ENCODE results near the gene SYT9.
"Not testable (repeated sequence)": the region's sequence is repeated elsewhere in the genome, so short reads cannot be mapped to it uniquely, and the experiment has no call there.

Gene SYT9

DNA sequence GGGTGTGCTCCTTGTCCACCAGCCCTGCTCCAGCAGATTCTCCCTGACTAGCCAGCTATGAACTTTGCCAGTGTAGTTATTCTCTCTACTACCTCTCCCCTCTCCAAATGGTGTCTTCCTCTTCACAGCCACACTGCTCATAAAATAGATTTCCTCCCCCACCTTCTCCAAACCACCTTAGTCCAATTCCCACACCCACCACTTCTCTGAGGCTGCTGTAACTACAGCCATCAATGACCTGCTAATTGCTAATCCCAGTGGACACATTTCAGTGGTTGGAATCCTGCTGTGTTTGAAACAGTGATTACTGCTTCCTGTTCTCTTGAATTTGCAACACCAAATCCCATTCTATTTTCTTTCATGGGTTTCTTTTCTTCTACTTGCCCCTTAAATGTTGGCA is 23.4 kb downstream of the SYT9 start:
- DNase-seq (ENCODE audit: low read depth): no peak

DNA sequence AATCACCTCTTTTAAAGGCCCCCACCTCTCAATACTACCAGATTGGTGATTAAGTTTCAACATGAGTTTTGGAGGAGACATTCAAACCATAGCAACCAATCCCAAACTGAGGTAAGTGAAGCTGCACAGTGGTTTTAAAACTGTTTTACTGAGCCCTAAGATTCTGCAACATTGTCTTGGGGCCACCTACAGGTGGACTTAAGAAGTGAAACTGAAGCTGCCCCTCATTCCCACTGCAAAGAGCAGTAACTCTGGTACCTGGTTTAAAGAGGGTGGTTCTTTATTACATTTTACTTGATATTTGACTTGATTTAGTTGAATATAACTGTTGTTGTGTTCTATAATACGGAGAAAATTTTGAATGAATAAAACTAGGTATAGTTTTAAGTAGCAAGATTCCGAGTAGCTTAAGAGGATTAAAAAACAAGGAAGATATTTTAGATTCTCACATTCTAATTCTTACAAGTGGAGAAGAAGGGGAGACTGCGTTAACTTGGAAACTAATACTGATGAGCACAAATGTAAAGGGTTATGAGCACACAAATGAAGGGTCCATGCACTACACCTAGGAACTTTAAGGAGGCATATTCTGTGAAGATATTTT is 26.7 kb downstream of the SYT9 start:
- DNase-seq (ENCODE audit: low read depth): no peak

DNA sequence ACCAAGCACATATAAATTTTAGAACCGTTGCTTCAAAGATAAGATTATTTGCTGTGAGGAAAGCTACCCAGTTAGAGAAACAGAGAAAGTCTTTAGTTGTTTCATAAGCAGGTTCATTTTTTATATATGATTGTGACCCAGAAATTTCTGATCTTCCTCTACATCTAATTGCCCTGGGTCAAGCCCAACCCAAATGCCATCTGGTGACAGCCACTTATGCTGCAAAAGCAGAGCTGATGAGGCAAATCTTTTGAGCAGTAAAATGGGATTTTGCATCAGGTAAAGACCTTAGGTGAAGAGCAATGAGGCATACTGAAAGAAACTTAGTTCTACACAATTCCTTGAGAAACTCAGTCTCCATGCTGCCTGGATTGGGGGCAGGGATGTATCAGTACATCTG is 28.0 kb downstream of the SYT9 start:
- no peak for DNase-seq (ENCODE audit: low read depth)

DNA sequence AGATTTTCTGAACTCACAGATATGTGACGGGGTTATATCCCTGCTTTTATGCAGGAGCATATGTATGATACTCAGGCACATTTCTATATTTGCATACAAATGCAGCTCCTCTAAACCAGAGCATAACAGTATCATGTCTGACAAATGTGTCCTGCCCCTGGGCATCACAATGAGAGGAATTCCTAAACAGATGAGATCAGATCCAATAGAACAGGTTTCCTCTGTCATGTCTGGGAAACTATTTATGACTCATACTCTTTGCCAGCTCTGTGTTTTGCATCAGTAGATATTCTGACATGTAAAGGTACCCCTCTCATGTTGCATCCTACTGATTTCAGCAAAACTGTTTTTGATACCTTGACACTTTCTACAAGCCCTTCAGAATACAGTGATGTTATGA is 29.4 kb downstream of the SYT9 start:
- DNase-seq (ENCODE audit: low read depth): no peak

DNA sequence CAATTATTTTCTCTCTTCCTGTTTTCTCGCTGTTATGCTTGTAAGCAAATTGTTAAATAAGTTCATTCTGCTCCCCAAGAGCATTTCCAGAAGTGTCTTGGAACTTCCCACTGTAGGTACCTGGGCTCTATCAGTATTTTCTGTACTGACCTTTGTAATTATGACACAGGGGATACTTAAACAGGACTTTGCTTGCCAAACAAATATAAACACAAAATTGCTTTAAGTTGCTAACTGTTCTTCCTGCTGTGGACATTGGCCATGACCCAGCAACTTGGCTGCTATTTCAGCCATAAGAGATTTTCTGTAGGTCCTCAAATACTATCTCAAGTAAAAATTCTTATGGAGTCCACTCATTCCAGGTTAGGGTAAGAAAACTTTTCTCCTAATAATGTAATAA is 30.1 kb downstream of the SYT9 start:
- DNase-seq (ENCODE audit: low read depth): no peak

DNA sequence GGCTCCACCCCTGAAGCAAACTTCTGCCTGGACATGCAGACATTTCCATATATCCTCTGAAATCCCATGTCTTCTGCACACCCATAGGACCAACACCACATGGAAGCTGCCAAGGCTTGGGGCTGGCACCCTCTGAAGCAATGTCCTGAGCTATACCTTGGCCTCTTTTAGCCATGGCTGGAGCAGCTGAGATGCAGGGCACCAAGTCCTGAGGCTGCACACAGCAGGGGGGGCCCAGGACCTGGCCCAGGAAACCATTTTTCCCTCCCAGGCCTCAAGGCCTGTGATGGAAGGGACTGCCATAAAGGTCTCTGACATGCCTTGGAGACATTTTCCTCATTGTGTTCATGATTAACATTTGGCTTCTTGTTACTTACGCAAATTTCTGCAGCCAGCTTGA is 34.5 kb downstream of the SYT9 start:
- DNase-seq (ENCODE audit: low read depth): no peak

DNA sequence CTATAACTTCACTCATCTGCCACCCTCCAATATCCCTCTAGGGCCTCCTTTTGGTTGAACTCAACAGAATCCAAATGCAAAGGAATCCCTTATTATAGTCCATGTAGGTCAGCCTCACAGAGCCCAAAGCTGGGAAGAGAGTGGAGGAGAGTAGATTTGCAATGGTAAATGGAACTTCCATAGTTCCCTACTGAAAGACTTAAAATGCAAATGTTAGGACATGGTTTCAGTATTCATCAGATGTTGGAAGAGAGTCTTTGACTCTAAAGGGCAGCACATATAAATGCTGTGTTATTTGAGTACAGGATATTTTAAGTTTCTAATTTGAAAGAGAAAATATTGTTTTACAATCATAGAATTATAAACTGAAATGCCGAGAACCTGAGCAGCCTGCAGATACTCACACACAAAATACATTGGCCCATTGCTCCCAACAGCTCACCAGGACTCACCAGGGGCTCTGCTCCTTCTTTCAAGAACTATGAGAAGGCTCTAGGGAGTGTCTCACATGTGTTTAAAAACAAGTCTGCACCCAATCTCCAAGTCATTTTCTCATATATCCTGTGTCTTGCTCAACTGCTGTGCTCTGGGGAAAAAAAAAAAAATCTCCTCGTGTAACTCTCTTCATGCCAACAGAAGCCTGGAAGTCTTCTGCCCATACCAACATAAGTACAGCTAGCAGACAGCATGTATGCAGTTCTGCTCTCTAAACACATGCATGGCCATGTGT is 39.6 kb downstream of the SYT9 start:
- no peak for DNase-seq (ENCODE audit: low read depth)

DNA sequence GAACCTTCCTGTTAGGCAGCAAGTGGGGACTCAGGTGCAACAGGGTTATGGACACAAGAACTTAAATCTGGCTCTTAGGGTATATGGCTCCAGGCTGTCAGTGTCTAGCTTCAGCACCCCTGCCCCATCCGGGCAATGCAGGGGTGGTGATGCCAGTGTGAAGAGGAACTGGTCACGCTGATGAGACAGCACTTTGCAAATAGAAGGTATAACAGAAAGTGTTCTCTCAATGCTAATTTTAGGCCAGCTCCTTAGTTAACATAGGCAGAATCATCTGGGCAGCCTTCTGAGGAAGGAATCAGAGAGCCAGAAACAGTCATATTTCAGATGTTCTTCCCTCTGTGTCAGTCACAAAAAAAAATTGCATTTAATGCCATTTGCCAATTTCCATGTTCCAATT is 41.2 kb downstream of the SYT9 start:
- DNase-seq (ENCODE audit: low read depth): no peak

DNA sequence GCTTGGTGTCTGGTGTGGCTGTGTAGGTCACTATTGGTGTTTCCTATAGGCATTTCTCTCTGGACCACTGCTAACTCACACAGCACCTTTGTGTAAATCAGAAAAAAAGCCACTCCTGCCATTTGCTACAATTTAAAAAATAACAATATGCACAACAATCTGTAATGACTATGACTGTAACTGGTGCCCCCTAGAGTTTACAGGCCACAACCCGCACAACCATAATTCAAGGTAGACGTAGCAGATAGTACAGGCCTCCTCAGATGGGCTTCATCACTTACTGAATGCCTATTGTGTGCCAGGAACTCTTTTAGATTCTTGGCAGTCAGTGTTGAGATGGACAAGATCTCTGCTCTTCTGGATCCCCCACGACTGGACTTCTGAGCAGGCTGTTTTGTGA is 47.7 kb downstream of the SYT9 start:
- DNase-seq (ENCODE audit: low read depth): no peak

DNA sequence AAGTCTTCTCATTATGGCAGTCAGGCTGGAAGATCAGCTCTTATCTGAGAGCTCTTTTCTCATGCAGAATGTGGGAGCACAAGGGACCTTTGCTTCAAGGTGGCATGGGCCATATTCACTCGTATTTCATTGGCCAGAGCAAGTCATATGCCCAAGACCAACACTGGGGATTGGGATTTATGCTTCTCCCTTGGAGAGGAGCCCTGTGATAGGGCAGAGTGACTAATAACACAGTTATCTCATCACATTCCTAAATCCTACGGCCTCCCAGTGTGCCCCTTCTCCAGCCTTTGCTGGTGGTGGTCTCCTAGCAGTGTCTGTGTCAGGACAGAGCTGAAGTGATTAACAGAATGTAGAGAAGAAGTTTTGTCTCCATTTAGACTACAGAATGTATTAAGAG is 48.6 kb downstream of the SYT9 start:
- no peak for DNase-seq (ENCODE audit: low read depth)

DNA sequence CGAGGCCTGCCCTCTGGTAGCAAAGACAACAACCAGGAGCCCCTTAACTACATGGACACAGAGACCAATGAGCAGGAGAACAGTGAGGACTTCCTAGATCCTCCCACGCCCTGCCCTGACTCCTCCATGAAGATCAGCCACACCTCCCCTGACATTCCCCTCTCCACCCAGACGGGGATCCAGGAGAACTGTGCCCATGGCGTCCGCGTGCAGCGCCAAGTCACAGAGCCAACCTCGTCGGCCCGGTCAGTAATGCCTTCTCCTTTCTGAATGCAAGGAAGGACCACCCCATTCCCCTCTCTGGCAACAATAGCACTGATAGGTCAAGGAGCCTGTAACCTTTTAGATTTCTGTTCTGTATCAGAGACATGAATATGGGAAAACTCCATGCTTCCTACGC is 51.4 kb downstream of the SYT9 start:
- DNase-seq (ENCODE audit: low read depth): no peak

DNA sequence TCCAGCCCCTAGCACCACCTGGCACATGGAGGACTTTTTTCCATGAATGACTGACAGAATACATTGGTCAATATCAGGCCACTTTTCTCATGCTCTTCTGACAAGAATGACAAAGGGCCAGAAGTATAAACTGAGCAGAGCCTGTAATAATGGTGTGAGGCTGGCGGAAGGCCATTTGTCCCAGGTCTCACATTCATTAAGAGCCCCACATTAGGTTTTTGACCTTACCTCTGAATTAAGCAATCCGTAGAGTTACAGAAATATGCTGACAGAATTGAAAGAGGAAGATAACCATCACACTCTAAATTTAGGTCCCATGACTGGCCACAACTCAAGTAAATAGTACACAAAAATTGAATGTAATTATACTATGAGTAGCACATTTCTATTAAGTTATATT is 55.2 kb downstream of the SYT9 start:
- no peak for DNase-seq (ENCODE audit: low read depth)

DNA sequence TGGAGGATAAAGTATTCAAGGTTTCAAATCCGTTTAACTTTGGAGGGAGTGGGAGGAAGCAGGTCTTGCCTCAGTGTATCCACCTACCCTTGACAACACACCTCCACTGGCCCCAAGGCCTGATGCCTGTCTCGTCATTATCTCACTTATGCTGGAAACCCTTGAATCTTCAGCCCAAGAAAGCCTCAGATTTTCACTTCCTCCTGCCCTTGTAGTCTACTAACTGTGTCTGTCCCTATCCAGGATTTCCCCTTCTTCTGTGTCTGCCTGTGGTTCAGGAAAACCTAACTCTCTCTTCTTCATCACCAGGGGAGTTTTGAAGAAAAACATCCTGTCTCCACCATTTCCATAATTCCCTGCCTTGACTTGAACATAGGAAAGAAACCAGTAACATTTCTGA is 56.1 kb downstream of the SYT9 start:
- no peak for DNase-seq (ENCODE audit: low read depth)

DNA sequence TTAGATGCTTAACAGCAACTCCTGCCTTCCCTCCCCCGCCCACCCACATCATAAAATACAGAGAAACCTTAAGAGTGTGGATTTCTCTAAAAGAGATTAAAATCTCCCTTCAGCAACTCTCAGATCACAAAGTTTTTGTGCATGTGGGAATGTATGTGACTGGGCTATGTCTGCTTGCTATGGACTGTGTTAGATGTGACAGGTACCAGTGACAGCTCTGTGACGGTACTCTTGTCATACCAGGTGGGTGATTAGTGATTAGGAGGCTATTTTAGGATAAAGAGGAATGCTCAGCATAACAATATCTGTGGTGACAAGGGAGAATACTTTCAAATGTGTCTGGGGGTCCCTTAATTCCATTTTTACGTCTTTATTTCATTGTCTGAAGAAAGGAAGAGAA is 60.2 kb downstream of the SYT9 start:
- no peak for DNase-seq (ENCODE audit: low read depth)

DNA sequence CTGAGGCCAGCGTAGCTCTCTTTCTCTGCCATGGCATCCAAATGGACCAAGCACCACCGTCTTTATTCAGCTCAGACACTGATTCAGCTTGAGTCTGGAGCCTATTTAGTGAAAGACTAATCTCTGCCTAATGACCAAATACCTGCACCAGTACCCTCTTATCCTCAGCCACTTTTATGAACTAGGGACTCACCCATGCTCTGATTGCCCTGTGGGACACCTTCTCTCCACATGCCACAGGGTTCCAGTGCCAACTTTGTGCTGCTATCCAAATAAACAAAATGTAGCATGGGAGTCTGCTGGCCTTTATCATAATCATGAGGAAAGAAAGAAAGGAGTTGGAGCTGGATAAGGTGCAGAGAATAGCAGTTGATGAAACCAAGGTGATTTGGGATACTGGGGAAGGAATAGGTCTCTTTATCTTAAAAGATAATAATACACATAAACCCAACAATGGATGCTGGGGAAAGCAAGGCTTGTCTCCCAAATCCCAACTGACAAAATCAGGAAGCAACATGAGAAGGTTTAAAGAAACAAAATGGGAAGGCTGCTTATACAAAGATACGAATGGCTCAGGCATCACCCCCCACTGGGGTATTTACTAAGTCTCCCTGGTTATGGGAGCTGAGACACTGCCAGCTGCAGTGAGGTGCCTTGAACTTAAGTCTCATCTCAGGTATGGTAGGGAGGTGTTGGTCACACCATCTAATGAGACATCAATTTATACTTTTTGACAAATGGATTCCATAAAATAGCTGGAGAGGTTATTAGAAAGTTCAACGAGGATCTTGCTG is 63.3 kb downstream of the SYT9 start:
- no peak for DNase-seq (ENCODE audit: low read depth)

DNA sequence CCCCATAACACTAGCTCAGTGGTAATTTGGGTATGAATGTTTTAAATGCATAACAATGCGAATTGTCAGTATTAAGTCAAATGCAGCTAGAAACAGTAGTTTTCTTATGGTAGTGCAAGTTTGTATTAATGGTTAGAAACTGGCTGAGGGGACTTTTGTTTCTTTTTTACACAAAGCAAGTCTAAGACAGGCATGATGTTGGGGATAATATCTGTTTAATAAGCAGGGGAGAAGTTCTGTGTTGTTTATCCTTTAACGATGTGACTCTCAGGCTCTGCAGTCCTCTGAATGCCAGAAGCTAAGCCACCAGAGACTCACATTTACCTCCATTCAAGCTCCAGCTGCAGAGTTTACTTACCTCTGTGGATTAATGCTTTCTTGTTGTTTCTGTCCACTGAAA is 67.8 kb downstream of the SYT9 start:
- no peak for DNase-seq (ENCODE audit: low read depth)

DNA sequence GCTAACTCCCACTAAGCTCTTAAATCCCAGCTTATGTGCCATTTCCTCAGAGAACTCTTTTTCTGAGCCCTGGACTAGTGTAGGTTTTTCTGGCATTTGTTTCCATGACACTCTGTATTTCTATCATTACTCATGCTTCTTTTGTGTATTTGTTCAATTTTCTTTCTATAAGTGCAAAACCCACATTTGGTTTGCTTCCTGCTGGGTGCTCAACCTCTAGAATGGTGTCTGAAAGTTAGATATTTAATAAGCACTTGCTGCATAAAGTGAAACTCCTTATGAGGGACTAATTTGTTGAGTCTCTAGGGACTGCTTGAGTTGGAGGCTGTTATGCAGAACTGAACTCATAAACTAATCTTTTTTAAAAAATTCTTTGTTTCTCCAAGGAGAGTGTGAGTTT is 68.6 kb downstream of the SYT9 start:
- DNase-seq (ENCODE audit: low read depth): no peak

DNA sequence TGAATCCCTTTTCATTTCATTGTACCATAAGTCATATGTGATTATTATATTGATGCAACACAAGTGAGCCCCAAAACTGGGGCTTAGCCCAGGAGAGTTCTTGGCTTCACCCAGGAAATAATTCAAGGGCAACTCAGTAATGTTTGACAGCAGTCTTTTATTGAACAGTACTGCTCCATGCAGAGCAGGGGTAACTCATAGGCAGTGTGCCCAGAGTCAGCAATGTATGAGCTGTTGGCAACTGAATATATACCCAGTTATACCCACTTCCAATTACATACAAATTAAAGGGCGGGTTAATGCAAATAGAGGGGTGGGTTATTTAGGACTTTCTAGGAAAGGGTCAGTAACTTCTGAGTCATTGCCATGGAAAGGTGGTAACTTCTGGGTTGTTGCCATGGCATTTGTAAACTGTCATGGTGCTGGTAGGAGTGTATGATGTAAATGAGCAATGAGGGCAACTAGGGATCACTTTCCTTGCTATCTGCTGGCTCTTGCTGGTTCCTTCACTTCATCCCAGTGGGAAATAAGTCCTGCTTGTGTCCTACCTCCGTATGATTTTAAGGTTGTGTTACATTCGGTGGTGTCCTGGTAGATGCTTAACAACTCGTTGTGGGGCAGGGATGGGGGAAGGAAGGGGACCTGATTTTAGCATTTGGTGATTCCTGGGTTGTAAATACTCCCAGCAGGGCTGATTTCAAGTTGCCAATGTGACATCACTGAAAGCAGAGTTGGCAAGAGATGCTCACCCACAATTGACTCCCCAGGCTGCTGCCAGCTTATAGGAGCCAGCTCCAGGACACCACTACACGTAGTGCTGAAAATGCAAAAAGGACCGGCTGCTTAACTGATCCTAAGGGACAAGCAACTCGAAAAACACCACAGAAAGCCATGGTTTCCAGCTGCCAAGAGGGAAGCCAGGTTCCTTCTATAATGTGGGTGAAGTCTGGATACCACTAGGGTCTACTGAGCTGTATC is 70.1 kb downstream of the SYT9 start:
- no peak for DNase-seq (ENCODE audit: low read depth)

DNA sequence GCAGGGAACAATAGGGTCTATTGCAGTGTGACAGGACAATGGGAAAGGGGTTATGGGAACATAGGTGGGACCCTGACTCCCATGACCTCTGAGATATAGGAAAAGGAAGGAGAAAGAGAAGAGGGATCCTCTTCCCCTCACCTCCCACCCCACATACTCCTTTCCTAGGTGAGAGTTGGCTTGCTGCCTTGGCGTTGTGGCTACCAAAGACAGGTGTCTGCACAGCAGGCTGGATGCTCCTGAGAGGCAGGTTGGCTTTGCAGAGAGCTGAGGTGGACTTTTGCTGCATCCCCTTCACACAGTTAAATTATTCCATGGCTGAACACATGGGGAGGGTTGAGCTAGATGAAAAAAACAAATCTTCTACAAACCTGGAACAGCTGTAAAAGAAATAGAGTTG is 80.7 kb downstream of the SYT9 start:
- DNase-seq (ENCODE audit: low read depth): no peak

DNA sequence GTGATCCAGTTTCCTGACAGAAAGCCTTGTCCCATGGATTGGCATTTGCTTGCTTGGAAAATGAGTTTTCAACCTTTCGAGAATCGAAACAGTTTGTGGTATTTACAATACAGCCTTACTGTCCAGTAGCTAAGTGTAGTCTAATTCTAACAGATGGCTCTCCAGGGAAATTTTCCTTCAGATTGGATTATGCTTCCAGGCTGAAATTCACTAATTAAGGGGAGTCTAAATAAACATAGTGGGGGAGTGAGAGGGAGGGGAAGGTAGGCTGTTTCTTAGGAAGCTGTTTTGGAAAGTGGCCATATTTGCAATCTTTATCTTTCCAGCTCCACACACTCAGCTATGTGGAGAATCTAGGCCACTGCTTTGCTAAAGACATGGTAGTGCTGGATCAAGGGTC is 81.3 kb downstream of the SYT9 start:
- DNase-seq (ENCODE audit: low read depth): no peak

DNA sequence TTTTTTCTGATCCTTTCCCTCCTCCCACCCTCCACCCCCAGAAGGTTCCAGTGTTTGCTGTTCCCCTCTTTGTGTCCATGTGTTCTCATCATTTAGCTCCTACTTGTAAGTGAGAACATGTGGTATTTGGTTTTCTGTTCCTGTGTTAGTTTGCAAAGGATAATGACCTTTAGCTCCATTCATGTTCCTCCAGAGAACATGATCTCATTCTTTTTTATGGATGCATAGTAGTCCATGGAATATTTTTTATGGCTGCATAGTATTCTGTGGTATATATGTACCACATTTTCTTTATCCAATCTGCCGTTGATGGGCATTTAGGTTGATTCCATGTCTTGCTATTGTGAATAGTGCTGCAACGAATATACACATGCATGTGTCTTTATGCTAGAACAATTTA is 83.7 kb downstream of the SYT9 start:
- not testable (repeated sequence) for DNase-seq (ENCODE audit: low read depth)

DNA sequence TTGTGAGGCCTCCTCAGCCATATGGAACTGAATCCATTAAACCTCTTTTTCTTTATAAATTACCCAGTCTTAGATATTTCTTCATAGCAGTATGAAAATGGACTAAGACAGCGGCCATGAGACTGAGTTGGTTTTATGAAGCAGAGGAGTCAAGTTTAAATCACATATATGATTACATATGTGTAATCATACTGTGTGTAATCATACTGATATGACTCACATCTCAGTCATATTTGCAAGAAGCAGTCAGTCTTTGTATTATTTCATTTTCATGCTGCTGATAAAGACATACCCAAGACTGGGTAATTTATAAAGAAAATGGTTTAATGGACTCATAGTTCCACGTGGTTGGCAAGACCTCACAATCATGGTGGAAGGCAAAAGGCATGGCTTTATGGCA is 89.8 kb downstream of the SYT9 start:
- DNase-seq (ENCODE audit: low read depth): no peak
